ENCODE results near the gene P2RY14.
"Not testable (repeated sequence)": the region's sequence is repeated elsewhere in the genome, so short reads cannot be mapped to it uniquely, and the experiment has no call there.

The P2RY14 gene

GRCh38 chr3:151248772-151249337 is 29.5 kb downstream of the P2RY14 start:
- DNase-seq = no peak

GRCh38 chr3:151242006-151242405 is 36.3 kb downstream of the P2RY14 start:
- not testable (repeated sequence) for DNase-seq

- no peak for DNase-seq
These were observed 41.6 kb downstream of the P2RY14 start for GRCh38 chr3:151236736-151237135.

GRCh38 chr3:151236316-151236715 is 42.0 kb downstream of the P2RY14 start:
- DNase-seq = no peak

GRCh38 chr3:151234825-151235224 is 43.5 kb downstream of the P2RY14 start:
- no peak for DNase-seq

- DNase-seq = no peak
These were observed 45.4 kb downstream of the P2RY14 start for GRCh38 chr3:151232991-151233390.

- DNase-seq = not testable (repeated sequence)
These were observed 45.9 kb downstream of the P2RY14 start for GRCh38 chr3:151232403-151232802.

- DNase-seq = no peak
These were observed 47.7 kb downstream of the P2RY14 start for GRCh38 chr3:151230646-151231045.

GRCh38 chr3:151228666-151229040 is 49.7 kb downstream of the P2RY14 start:
- DNase-seq = no peak

GRCh38 chr3:151227807-151228665 is 50.3 kb downstream of the P2RY14 start:
- no peak for DNase-seq

GRCh38 chr3:151227266-151227806 is 51.0 kb downstream of the P2RY14 start:
- DNase-seq = no peak

- DNase-seq = no peak
These were observed 51.5 kb downstream of the P2RY14 start for GRCh38 chr3:151226825-151227224.

GRCh38 chr3:151226088-151226563 is 52.2 kb downstream of the P2RY14 start:
- no peak for DNase-seq

- DNase-seq = no peak
These were observed 53.0 kb downstream of the P2RY14 start for GRCh38 chr3:151225040-151225975.

GRCh38 chr3:151224268-151224866 is 54.0 kb downstream of the P2RY14 start:
- DNase-seq = no peak

- DNase-seq = no peak
These were observed 59.3 kb downstream of the P2RY14 start for GRCh38 chr3:151219056-151219455.

GRCh38 chr3:151218136-151218535 is 60.2 kb downstream of the P2RY14 start:
- no peak for DNase-seq

- no peak for DNase-seq
These were observed 61.4 kb downstream of the P2RY14 start for GRCh38 chr3:151216641-151217607.

- no peak for DNase-seq
These were observed 63.9 kb downstream of the P2RY14 start for GRCh38 chr3:151214459-151214858.

GRCh38 chr3:151213881-151214280 is 64.5 kb downstream of the P2RY14 start:
- DNase-seq = no peak

GRCh38 chr3:151213151-151213550 is 65.2 kb downstream of the P2RY14 start:
- DNase-seq = no peak
